Activated naive CD8-positive, alpha-beta T cell treated with anti-CD3 and anti-CD28 coated beads, Interleukin-2, amount 10 ng/mL, durations not matched to agents 7 days and 5 days (primary cell): ENCODE results near the gene TMEM243. TPM values are rescaled to one million over a fixed set of nuclear protein-coding genes. Genes with fewer than 3 reads are reported as not detected.

Experiments used
- ATAC-seq: fragments of 150-1000 bp; cut with Tn5 transposase; one replicate; pipeline ENCODE4 v1.10.0; 2021; ENCODE audit warnings: low read depth, moderate library complexity
- POLR2A ChIA-PET: fragments of 350-600 bp; sonication (Branson Sonifier 250); formaldehyde crosslinking; loops from one replicate; lab custom pipeline; 2021; ENCODE audit warnings: antibody characterized with exemption; lab: Charles Lee
- DNase-seq: peaks from one replicate; pipeline ENCODE4 v3.0.0; 2021
- H3K27ac Mint-ChIP-seq: one replicate; pipeline ENCODE4 v1.8.0; 2022; ENCODE audit warnings: mild to moderate bottlenecking, mixed read lengths
- H3K27me3 Mint-ChIP-seq: one replicate; pipeline ENCODE4 v1.8.0; 2022; ENCODE audit warnings: mild to moderate bottlenecking, moderate library complexity, mixed read lengths
- H3K36me3 Mint-ChIP-seq: one replicate; pipeline ENCODE4 v1.8.0; 2021; ENCODE audit warnings: mild to moderate bottlenecking, mixed read lengths
- H3K4me1 Mint-ChIP-seq: one replicate; pipeline ENCODE4 v1.8.0; 2021; ENCODE audit warnings: mixed read lengths
- H3K4me3 Mint-ChIP-seq: one replicate; pipeline ENCODE4 v1.8.0; 2022; ENCODE audit warnings: mild to moderate bottlenecking, moderate library complexity, mixed read lengths
- H3K9me3 Mint-ChIP-seq: one replicate; pipeline ENCODE4 v1.8.0; 2021; ENCODE audit warnings: mixed read lengths
- total RNA-seq, 2 experiments: library from RNA; stranded (reverse); gene quantifications; one replicate each; pipeline ENCODE4 v1.2.3, GENCODE V29; 2021

Gene TMEM243
- total RNA-seq, 2 experiments from 2014 or later: 56.1 to 59.5 TPM

GRCh38 chr7:87151002-87151728, 68.4 kb downstream of the TMEM243 start:
- POLR2A ChIA-PET: interaction anchor here (1.1 to 1.6 kb wide), 2 partner anchors 40 to 68 kb away, joined by 3 to 4 read pairs; partner anchors contain the start of gene TMEM243
- peak overlapping the region; percentile 92 for H3K4me3 Mint-ChIP-seq

DNA sequence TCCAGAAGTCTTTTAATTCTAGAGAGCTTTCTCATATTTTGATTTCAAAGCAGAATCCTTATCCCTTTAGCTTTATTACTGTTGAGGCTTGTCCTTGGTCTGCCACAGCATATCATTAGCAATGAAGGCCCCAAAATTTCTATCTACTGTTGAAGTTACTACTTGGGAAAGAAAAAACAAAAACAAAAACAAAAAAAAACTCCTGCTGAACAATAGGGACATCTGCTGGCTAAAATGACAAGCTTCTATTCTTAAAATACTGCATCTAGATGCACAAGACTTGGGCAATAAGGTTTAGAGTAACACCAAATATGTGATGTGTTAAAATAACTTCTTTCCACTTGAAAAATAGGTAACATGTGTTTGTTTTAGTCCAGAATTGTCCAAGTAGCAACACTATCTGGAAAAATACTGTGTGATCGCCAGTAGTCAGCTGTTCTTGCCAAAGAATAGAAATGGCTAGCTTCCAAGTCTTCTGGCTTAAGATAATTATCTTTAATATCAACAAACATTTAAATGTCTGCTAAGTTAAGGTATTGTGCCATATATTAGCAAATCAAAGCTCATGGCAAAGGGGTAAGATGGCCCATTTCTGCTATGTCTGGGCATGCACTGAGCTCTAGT, 71.1 kb downstream of the TMEM243 start:
- ATAC-seq (no peak), DNase-seq (no peak)
- Mint-ChIP-seq H3K36me3 (no peaks in the 10 kb centered on the region), H3K9me3 (no peaks in the 10 kb centered on the region), H3K4me1 (peaks cover 19% of the 10 kb centered on the region), H3K4me3 (no peak overlapping the region), H3K27me3 (no peaks in the 10 kb centered on the region), H3K27ac (no peak overlapping the region)
- POLR2A ChIA-PET: no interaction called here

More at GRCh38 chr7:87151002-87151728, 68.4 kb downstream of the TMEM243 start:
- Mint-ChIP-seq H3K27me3 (no peaks in the 10 kb centered on the region), H3K9me3 (no peaks in the 10 kb centered on the region), H3K27ac (peak overlapping the region; percentile 92), H3K36me3 (peaks cover 13% of the 10 kb centered on the region), H3K4me1 (peaks cover 25% of the 10 kb centered on the region)
- DNase-seq (no peak), ATAC-seq (no peak)

- Mint-ChIP-seq H3K27me3 (no peaks in the 10 kb centered on the region), H3K36me3 (no peaks in the 10 kb centered on the region), H3K4me1 (peaks cover 19% of the 10 kb centered on the region), H3K9me3 (no peaks in the 10 kb centered on the region), H3K27ac (no peak overlapping the region), H3K4me3 (no peak overlapping the region)
- DNase-seq (no peak), ATAC-seq (no peak)
- POLR2A ChIA-PET: no interaction called here
Observed at GRCh38 chr7:87147500-87147899, 72.0 kb downstream of the TMEM243 start.

- H3K4me3 Mint-ChIP-seq: no peak overlapping the region
- no peak overlapping the region for H3K27ac Mint-ChIP-seq
- POLR2A ChIA-PET: no interaction called here
- no peaks in the 10 kb centered on the region for H3K27me3 Mint-ChIP-seq
- H3K36me3 Mint-ChIP-seq: no peaks in the 10 kb centered on the region
- peaks cover 17% of the 10 kb centered on the region for H3K4me1 Mint-ChIP-seq
- DNase-seq: no peak
- H3K9me3 Mint-ChIP-seq: no peaks in the 10 kb centered on the region
- ATAC-seq: no peak
Observed at GRCh38 chr7:87146740-87147386, 72.7 kb downstream of the TMEM243 start.

Other genes with a start within 250 kb of the TMEM243 start
- 1 to 10 TPM; 2.9 to 4.2 TPM for gene ELAPOR2, start 160.1 kb downstream of the TMEM243 start, total RNA-seq
- 100 to 1,000 TPM; 131 to 137 TPM for gene DMTF1, start 67.3 kb downstream of the TMEM243 start, total RNA-seq
- 10 to 100 TPM; 13.0 to 13.8 TPM for gene CROT, start 125.9 kb upstream of the TMEM243 start, total RNA-seq